GM12891 (cell line): ENCODE data around the gene NEK7.

Experiments used
- POLR2A ChIP-seq: IDR thresholded peaks from 2 replicates; pipeline ENCODE4 v1.6.1; 2011; ENCODE audit warnings: low read depth, low read length, control low read depth
- POLR2AphosphoS5 ChIP-seq: IDR thresholded peaks from 2 replicates; pipeline ENCODE4 v1.6.1; 2011; ENCODE audit warnings: low read depth, low read length, control low read depth
- SPI1 ChIP-seq: IDR thresholded peaks from 2 replicates; pipeline ENCODE4 v1.6.1; 2011; ENCODE audit warnings: low read depth, low read length, control low read depth
- TAF1 ChIP-seq: IDR thresholded peaks from 2 replicates; pipeline ENCODE4 v1.6.1; 2011; ENCODE audit warnings: low read depth, low read length, control low read depth

DNA sequence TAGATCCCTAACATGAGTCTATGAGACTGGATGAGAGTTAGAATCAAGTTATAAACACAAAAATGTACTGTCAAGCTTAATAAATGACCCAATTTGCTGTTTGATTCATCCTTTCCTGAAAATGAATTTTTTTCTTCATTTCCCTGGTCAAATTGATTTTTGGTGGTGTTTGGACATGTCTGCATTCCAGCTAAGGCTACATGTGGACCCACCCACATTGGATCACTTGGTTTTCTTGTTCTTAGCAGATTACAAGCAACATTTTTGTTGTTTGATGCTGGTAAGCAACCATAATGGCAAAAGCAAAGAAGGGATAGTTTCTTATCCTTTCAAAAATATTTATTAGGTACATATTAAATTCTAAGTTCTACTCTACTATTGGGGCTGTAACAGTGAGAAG lies 181.1 kb downstream of the NEK7 start:
- TF ChIP-seq POLR2AphosphoS5, result no peak
- TF ChIP-seq POLR2A, result no peak
- no peak for TF ChIP-seq TAF1
- TF ChIP-seq SPI1, result no peak
